Activated naive CD4-positive, alpha-beta T cell treated with anti-CD3 and anti-CD28 coated beads, Interleukin-2, amount 50 U/mL, for 24 hours (primary cell): ENCODE data around the gene PITPNC1.
A peak's percentile ranks its signal among the peaks of the same experiment; 100 is the strongest.

Experiments used
- H3K27ac Mint-ChIP-seq: one replicate; pipeline ENCODE4 v1.8.0; 2021; ENCODE audit warnings: mild to moderate bottlenecking, mixed read lengths
- H3K27me3 Mint-ChIP-seq: one replicate; pipeline ENCODE4 v1.8.0; 2021; ENCODE audit warnings: mixed read lengths
- H3K36me3 Mint-ChIP-seq: one replicate; pipeline ENCODE4 v1.8.0; 2021; ENCODE audit warnings: mixed read lengths
- H3K4me1 Mint-ChIP-seq: one replicate; pipeline ENCODE4 v1.8.0; 2021; ENCODE audit warnings: mixed read lengths
- H3K4me3 Mint-ChIP-seq: one replicate; pipeline ENCODE4 v1.8.0; 2021; ENCODE audit warnings: mild to moderate bottlenecking, mixed read lengths
- H3K9me3 Mint-ChIP-seq: one replicate; pipeline ENCODE4 v1.8.0; 2021; ENCODE audit warnings: mixed read lengths

Gene PITPNC1

DNA sequence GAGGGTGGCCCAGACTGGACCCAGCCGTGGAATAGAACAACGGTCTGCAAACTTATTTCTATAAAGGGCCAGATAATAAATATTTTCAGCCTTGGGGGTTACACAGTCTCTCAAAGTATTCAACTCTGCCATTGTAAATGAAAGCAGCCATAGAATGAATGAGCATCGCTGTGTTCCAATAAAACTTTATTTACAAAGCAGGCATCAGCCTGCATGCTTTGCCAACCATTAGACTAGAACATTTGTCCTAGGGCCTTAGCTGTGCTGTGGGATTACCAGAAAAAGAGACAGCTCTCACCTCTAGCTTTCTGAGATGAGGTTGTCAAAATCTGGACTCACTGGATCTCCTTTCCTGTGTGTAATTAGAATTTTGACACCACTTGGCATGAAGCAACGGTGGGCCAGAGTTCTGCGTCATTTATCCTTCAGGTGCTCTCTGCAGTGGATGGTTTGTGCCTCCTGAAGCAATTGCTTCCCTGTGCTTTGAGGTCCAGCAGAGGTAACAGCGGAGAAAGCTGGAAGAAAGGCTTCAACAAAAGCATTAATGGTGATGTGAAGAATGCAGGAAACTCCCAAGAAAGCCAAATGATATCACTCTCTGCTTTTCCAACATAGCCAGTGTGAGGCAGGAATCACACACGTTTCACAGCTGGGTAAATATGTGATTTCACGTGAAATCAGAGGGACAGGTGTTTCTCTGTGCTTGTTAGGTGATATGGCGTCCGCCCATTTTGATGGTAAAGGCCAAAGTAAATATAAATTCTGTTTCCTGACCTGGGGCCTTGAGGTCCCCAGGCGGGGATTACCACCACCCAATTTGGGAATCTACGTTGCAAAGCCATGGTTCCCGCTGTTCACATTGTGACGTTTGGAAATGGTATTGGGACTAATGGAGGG is 148.4 kb downstream of the PITPNC1 start:
- Mint-ChIP-seq H3K27ac (peak overlapping the region; percentile 66), H3K9me3 (no peaks in the 10 kb centered on the region), H3K4me3 (no peak overlapping the region), H3K4me1 (peaks cover 49% of the 10 kb centered on the region), H3K36me3 (peaks cover 2% of the 10 kb centered on the region), H3K27me3 (no peaks in the 10 kb centered on the region)

DNA sequence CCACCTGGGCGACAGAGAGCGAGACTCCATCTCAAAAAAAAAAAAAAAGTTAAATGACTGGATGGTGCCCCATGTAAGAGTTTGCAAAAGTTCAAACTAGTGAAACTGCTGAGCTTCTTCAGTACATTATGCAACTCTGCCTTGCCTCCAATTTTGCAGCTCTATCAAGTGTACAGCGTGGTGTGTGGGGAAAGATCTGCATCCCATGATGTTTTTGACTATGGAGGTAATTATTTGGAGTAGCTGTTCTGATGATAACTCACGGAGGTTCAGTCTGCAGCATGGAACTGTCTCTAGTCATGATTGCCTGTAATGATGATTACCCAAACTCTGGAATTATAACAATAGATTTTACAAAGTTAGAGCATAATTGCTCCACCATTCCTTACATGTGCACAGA is 149.6 kb downstream of the PITPNC1 start:
- Mint-ChIP-seq H3K27me3 (no peaks in the 10 kb centered on the region), H3K4me1 (peaks cover 45% of the 10 kb centered on the region), H3K27ac (peak overlapping the region; percentile 68), H3K36me3 (peaks cover 2% of the 10 kb centered on the region), H3K9me3 (no peaks in the 10 kb centered on the region), H3K4me3 (no peak overlapping the region)

DNA sequence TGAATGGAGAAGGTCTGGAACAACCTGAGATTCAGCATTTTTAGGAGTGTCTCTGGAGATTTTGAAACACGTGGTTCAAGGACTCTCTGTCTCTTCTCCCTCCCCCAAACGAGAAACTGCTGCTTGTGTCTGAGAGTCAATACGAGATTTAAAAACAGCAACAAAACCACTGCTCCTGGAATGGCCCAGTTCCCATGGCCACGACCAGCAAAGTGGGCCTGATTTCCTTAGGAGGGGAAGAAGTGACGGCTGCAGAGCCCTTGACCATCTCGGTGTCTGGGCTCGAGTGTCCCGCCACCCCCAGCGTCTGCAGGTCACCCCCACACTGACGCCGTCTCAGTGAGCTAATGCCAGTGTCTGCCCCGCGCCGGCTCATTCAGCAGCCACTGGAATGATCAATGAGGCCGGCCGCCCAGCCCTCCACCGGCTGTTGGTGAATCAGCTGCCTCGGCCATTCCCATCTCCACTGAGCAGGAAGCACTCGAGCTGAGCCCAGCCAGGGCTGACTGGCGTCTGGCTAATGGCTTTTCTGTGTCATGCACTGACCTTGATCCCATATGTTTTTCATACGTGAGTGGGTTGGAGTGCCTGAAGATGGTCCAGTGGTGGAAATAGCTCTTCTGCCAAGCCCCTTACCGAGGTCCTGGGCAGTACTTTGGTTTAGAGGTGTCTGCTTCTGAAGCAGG is 151.8 kb downstream of the PITPNC1 start:
- peaks cover 2% of the 10 kb centered on the region for H3K36me3 Mint-ChIP-seq
- H3K4me3 Mint-ChIP-seq: no peak overlapping the region
- peak overlapping the region; percentile 4 for H3K27ac Mint-ChIP-seq
- H3K4me1 Mint-ChIP-seq: peaks cover 39% of the 10 kb centered on the region
- no peaks in the 10 kb centered on the region for H3K9me3 Mint-ChIP-seq
- no peaks in the 10 kb centered on the region for H3K27me3 Mint-ChIP-seq

GRCh38 chr17:67531291-67531690 is 154.2 kb downstream of the PITPNC1 start:
- Mint-ChIP-seq H3K36me3 (peaks cover 6% of the 10 kb centered on the region), H3K27ac (no peak overlapping the region), H3K4me3 (no peak overlapping the region)

GRCh38 chr17:67532326-67532871 is 155.3 kb downstream of the PITPNC1 start:
- H3K36me3 Mint-ChIP-seq: peaks cover 8% of the 10 kb centered on the region
- H3K27me3 Mint-ChIP-seq: no peaks in the 10 kb centered on the region
- H3K9me3 Mint-ChIP-seq: no peaks in the 10 kb centered on the region
- no peak overlapping the region for H3K27ac Mint-ChIP-seq
- peaks cover 29% of the 10 kb centered on the region for H3K4me1 Mint-ChIP-seq
- H3K4me3 Mint-ChIP-seq: no peak overlapping the region

More at GRCh38 chr17:67531291-67531690, 154.2 kb downstream of the PITPNC1 start:
- Mint-ChIP-seq H3K27me3 (no peaks in the 10 kb centered on the region), H3K9me3 (no peaks in the 10 kb centered on the region), H3K4me1 (peaks cover 36% of the 10 kb centered on the region)

DNA sequence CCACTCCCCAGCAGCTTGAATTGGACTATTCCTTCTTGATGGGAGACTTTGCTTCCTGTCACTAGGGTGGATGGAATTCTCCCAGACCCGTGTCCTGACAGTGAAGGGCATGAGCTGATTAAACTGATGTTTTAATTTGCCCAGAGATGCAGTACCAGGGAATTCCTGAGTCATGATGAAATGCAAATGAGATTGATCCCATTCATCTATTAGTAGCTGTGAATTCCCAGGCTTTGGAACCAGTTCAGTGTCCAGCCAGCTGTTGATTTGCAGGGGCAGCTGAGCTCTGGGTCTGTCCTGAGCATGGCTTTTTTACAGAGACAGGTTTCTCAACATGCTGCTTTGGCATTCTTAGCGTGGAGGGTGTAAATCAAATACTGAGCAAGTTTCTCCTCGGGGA is 157.9 kb downstream of the PITPNC1 start:
- Mint-ChIP-seq H3K27me3 (no peaks in the 10 kb centered on the region), H3K9me3 (no peaks in the 10 kb centered on the region), H3K36me3 (peaks cover 14% of the 10 kb centered on the region), H3K27ac (no peak overlapping the region), H3K4me1 (peaks cover 23% of the 10 kb centered on the region), H3K4me3 (no peak overlapping the region)

GRCh38 chr17:67542219-67543114 is 165.4 kb downstream of the PITPNC1 start:
- H3K9me3 Mint-ChIP-seq: no peaks in the 10 kb centered on the region
- H3K4me1 Mint-ChIP-seq: peaks cover 23% of the 10 kb centered on the region
- no peak overlapping the region for H3K4me3 Mint-ChIP-seq
- H3K27ac Mint-ChIP-seq: peak overlapping the region; percentile 39
- H3K36me3 Mint-ChIP-seq: peaks cover 15% of the 10 kb centered on the region
- no peaks in the 10 kb centered on the region for H3K27me3 Mint-ChIP-seq

GRCh38 chr17:67544364-67544955 is 167.4 kb downstream of the PITPNC1 start:
- Mint-ChIP-seq H3K27me3 (no peaks in the 10 kb centered on the region), H3K36me3 (peaks cover 11% of the 10 kb centered on the region), H3K27ac (peak overlapping the region; percentile 53), H3K4me3 (no peak overlapping the region), H3K9me3 (no peaks in the 10 kb centered on the region), H3K4me1 (peaks cover 38% of the 10 kb centered on the region)

DNA sequence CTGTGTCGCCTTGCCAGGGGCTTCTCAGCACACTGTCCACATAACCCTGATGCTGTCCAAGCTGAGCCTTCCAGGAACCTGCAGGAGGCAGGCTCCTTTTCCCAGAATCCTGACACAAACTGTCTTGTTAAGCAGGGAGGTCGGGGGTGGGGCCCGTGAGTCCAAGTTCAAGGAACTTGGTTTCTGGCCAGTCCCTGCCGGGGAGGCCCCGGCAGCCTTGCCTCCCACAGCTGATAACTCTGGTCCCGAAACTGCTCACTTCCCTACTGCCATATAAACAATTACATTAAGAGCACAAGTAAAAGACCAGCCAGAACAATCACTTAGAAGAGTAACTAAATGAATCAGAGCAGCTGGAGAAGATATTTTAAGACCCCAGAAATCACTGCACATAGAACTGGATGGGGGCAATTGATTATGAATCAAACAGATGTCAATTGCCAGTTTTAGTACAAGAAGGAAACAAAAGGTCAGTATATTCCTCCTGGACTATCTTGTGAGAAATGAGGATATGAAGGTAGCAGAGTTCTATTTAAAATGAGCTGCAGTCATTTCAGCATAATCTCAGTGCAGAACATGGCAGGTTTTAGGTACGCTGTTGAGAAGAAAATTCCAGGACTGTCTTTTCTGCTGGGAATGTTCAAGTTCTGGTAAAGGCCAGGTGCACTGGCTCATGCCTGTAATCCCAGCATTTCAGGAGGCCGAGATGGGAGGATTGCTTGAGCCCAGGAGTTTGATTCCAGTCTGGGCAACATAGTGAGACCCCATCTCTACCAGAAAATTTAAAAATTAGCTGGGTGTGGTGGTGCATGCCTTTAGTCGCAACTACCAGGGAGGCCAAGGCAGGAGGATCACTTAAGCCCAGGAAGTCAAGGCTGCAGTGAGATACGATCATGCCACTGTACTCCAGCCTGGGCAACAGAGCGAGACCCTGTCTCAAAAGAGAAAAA is 169.8 kb downstream of the PITPNC1 start:
- Mint-ChIP-seq H3K9me3 (no peaks in the 10 kb centered on the region), H3K4me3 (no peak overlapping the region), H3K27ac (peak overlapping the region; percentile 62), H3K4me1 (peaks cover 45% of the 10 kb centered on the region), H3K36me3 (peaks cover 9% of the 10 kb centered on the region), H3K27me3 (no peaks in the 10 kb centered on the region)

DNA sequence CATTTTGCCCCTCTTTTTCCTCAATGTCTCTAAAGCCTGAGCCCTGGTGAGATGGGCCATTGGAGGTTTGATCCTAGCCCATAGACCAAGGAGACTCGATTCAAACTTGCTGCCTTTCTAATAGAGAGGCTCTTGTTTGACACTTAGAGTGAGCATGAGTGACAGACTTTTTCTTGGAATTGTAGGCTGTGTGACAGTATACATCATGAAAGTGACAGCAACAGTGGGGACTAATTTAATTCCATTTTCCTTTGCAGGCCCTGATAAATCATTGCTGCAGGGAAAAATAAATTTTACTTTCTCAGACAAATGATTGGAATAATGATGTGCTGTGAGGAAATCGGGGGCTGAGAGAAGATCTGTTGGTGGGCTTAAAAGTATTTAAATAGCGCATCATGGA is 171.6 kb downstream of the PITPNC1 start:
- H3K4me1 Mint-ChIP-seq: peaks cover 46% of the 10 kb centered on the region
- no peaks in the 10 kb centered on the region for H3K27me3 Mint-ChIP-seq

GRCh38 chr17:67549820-67550219 is 172.7 kb downstream of the PITPNC1 start:
- Mint-ChIP-seq H3K9me3 (no peaks in the 10 kb centered on the region), H3K4me1 (peaks cover 43% of the 10 kb centered on the region), H3K27ac (no peak overlapping the region), H3K27me3 (no peaks in the 10 kb centered on the region), H3K36me3 (peaks cover 11% of the 10 kb centered on the region), H3K4me3 (no peak overlapping the region)

More for the DNA sequence above, 171.6 kb downstream of the PITPNC1 start:
- Mint-ChIP-seq H3K4me3 (no peak overlapping the region), H3K9me3 (no peaks in the 10 kb centered on the region), H3K27ac (peak overlapping the region; percentile 59), H3K36me3 (peaks cover 9% of the 10 kb centered on the region)

DNA sequence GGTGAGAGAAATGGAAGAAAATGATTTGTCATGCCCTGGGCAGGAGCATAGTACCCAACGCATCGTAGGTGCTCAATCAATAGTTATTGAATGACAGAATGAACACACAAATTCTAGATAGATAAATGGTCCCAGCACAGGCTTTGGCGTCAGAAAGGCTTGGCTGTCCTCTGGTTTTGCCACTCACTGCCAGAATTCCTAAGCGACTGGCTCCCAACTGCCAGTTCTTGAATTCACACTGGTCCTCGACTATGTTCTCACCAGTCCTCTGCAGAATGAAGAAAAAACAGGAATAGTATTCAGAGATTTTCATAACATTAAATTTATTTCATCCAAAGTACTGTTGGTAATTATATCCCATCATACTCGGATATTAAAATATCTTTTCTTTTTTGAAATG is 177.6 kb downstream of the PITPNC1 start:
- H3K4me1 Mint-ChIP-seq: peaks cover 27% of the 10 kb centered on the region
- H3K27ac Mint-ChIP-seq: no peak overlapping the region
- H3K4me3 Mint-ChIP-seq: no peak overlapping the region
- no peaks in the 10 kb centered on the region for H3K27me3 Mint-ChIP-seq
- peaks cover 5% of the 10 kb centered on the region for H3K9me3 Mint-ChIP-seq
- peaks cover 24% of the 10 kb centered on the region for H3K36me3 Mint-ChIP-seq

DNA sequence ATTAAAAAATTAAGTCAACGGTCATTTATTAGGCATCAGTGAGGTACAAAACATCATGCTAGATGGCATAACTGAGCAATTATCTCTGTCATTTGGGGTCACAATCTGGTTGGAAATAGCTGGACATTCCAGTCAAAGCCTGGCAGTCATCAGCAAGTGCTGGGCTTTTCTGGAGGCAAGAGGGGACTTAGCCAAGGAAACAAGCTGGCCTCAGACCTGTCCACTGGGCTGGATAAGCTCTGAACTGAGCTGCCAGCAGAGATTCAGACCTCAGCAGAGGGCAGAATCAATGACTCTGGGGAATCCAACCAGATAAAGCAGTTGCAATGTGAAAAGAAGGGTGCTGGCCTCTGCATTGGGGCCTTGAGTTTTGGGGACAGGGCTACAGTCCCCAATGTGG is 178.8 kb downstream of the PITPNC1 start:
- Mint-ChIP-seq H3K36me3 (peaks cover 24% of the 10 kb centered on the region), H3K4me3 (no peak overlapping the region), H3K4me1 (peaks cover 25% of the 10 kb centered on the region), H3K27me3 (no peaks in the 10 kb centered on the region), H3K9me3 (peaks cover 5% of the 10 kb centered on the region), H3K27ac (peak overlapping the region; percentile 30)
